HEK293T (cell line): ENCODE results near the gene HSD17B12.

Experiments used
- CTCF ChIA-PET: fragments of 350-600 bp; formaldehyde crosslinking; extraction: SDS; loops from one replicate; lab custom pipeline; 2021; ENCODE audit warnings: antibody characterized with exemption, inconsistent platforms; lab: Yijun Ruan, JAX
- POLR2A ChIA-PET: fragments of 350-600 bp; formaldehyde crosslinking; extraction: SDS; loops from one replicate; lab custom pipeline; 2020; ENCODE audit warnings: antibody characterized with exemption, inconsistent platforms; lab: Yijun Ruan, JAX
- DNase-seq: peaks from one replicate; pipeline ENCODE4 v3.0.0; 2012; ENCODE audit warnings: mixed read lengths; ENCODE audit errors: extremely low spot score
- ARNT ChIP-seq: fragments of 450-650 bp; IDR thresholded peaks from 2 replicates; pipeline ENCODE4 v1.6.1; 2017; ENCODE audit warnings: mild to moderate bottlenecking
- BHLHE40 ChIP-seq: fragments of 450-650 bp; IDR thresholded peaks from 2 replicates; pipeline ENCODE4 v1.6.1; 2016; ENCODE audit warnings: mild to moderate bottlenecking, moderate library complexity, borderline replicate concordance
- CTBP1 ChIP-seq: fragments of 450-650 bp; IDR thresholded peaks from 2 replicates; pipeline ENCODE4 v1.6.1; 2016; ENCODE audit warnings: borderline replicate concordance
- ELF4 ChIP-seq: fragments of 450-650 bp; IDR thresholded peaks from 2 replicates; pipeline ENCODE4 v1.6.1; 2017; ENCODE audit warnings: antibody characterized with exemption
- FOXA1 ChIP-seq: fragments of 450-650 bp; IDR thresholded peaks from 2 replicates; pipeline ENCODE4 v1.6.1; 2016; ENCODE audit warnings: mild to moderate bottlenecking
- FOXK2 ChIP-seq: fragments of 450-650 bp; IDR thresholded peaks from 2 replicates; pipeline ENCODE4 v1.6.1; 2016; ENCODE audit warnings: mild to moderate bottlenecking
- FOXM1 ChIP-seq: fragments of 450-650 bp; IDR thresholded peaks from 2 replicates; pipeline ENCODE4 v1.6.1; 2017; ENCODE audit warnings: mild to moderate bottlenecking, borderline replicate concordance
- HDGF ChIP-seq: fragments of 450-650 bp; IDR thresholded peaks from 2 replicates; pipeline ENCODE4 v1.6.1; 2017; ENCODE audit warnings: antibody characterized with exemption, borderline replicate concordance
- L3MBTL2 ChIP-seq: fragments of 450-650 bp; conservative IDR thresholded peaks from 2 replicates; pipeline ENCODE4 v1.6.1; 2016; ENCODE audit warnings: mild to moderate bottlenecking
- LEF1 ChIP-seq: fragments of 450-650 bp; IDR thresholded peaks from 2 replicates; pipeline ENCODE4 v1.6.1; 2017; ENCODE audit warnings: mild to moderate bottlenecking, borderline replicate concordance
- NFRKB ChIP-seq: fragments of 450-650 bp; IDR thresholded peaks from 2 replicates; pipeline ENCODE4 v1.6.1; 2016; ENCODE audit warnings: mild to moderate bottlenecking, moderate library complexity
- SP1 ChIP-seq: fragments of 450-650 bp; IDR thresholded peaks from 2 replicates; pipeline ENCODE4 v1.6.1; 2017
- SUZ12 ChIP-seq: fragments of 450-650 bp; IDR thresholded peaks from 2 replicates; pipeline ENCODE4 v1.6.1; 2016; ENCODE audit warnings: mild to moderate bottlenecking
- TARDBP ChIP-seq: fragments of 450-650 bp; IDR thresholded peaks from 2 replicates; pipeline ENCODE4 v1.6.1; 2016
- ZNF384 ChIP-seq: fragments of 450-650 bp; IDR thresholded peaks from 2 replicates; pipeline ENCODE4 v1.6.1; 2016
- TF ChIP-seq, protein P1 (sequence below): fragments of 450-650 bp; IDR thresholded peaks from 2 replicates; pipeline ENCODE4 v1.6.1; 2016

The HSD17B12 gene

DNA sequence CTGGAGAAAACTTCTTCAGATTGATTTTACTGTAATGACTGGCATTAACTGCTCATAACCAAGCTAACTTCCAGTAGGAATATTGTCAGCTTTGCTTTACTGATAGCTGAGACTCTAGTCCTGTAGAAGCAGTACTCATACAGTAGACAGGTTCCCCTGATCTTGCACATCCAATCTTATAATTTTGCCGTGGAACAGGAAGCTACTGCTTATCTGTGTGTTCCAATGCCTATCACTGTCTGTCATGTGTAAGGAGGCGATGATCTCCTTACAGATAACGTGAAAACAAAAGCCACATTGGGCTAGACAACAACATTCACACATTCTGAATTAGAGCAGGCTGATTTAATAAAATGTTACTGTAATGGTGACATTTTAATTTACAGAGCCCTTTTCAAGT lies 13.2 kb downstream of the HSD17B12 start:
- POLR2A ChIA-PET: interaction anchor here (1.0 kb wide), 1 partner anchor 14 kb away, joined by 3 read pairs; no protein-coding TSS in a partner anchor
- CTCF ChIA-PET: no interaction called here
- TF ChIP-seq ELF4 (no peak), HDGF (no peak), ARNT (no peak), SP1 (no peak), FOXA1 (no peak)
- no peak for DNase-seq

DNA sequence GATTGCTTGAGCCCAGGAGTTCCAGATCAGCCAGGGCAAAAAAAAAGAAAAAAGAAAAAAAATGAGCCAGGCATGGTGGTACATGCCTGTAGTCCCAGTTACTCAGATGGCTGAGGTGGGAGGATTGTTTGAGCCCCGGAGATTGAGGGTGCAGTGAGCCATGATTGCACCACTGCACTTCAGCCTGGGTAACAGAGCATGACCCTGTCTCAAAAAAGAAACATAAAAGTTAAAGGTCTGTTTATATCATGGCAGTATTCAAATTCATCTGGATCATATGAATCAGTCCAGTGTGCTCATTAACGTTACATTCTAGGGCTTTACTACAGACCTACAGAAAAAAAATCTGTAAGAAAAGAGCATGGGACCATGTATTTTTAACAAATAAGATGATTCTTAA lies 13.9 kb downstream of the HSD17B12 start:
- CTCF ChIA-PET: no interaction called here
- TF ChIP-seq TARDBP (no peak), CTBP1 (no peak), SP1 (no peak), ARNT (no peak), LEF1 (no peak), L3MBTL2 (no peak)
- TF ChIP-seq, protein P1, sequence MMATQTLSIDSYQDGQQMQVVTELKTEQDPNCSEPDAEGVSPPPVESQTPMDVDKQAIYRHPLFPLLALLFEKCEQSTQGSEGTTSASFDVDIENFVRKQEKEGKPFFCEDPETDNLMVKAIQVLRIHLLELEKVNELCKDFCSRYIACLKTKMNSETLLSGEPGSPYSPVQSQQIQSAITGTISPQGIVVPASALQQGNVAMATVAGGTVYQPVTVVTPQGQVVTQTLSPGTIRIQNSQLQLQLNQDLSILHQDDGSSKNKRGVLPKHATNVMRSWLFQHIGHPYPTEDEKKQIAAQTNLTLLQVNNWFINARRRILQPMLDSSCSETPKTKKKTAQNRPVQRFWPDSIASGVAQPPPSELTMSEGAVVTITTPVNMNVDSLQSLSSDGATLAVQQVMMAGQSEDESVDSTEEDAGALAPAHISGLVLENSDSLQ: no peak
- POLR2A ChIA-PET: no interaction called here
- DNase-seq: no peak

DNA sequence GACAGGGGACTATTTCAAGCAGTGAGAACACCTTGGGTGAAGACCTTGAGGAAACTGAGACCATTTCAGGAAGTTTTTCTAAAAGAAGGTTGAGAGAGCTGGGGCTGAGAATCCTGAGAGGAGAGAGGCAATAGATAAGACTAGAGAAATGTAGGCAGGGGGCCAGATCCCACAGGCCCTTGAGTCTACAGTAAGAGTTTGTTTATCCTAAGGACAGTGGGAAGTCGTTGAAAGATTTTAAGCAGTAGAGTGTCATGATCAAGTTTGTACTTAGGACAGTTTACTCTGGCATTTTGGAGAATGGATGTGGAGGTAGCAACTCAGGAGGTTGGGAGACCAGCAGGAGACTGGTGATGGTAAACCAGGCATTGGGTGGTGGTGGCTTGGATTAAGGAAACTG lies 17.1 kb downstream of the HSD17B12 start:
- TF ChIP-seq HDGF: no peak
- no peak for TF ChIP-seq ELF4
- no peak for TF ChIP-seq L3MBTL2
- no peak for TF ChIP-seq SP1
- TF ChIP-seq FOXA1: no peak
- TF ChIP-seq FOXM1: no peak
- no peak for TF ChIP-seq ZNF384
- TF ChIP-seq, protein P1: no peak
- TF ChIP-seq TARDBP: no peak
- TF ChIP-seq LEF1: no peak
- no peak for TF ChIP-seq NFRKB
- TF ChIP-seq FOXK2: no peak
- no peak for TF ChIP-seq BHLHE40
- TF ChIP-seq SUZ12: no peak
- ChIA-PET CTCF (no interaction called here), POLR2A (no interaction called here)
- DNase-seq: no peak

DNA sequence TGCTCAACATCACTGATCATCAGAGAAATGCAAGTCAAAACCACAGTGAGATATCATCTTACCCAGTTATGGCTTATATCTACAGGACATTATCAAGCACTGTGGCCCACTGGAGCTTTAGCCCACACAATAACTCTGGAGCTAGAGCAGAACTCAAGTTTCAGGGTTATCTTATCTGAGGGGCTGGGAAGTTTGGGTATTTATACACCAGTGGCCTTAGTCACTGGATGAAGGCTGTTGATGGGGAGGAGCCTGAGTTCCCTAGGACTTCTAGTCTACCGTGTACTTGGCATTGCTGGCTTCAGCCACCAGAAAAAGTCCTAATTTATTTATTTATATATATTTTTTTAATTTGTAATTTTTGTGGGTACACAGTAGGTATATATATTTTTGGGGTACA lies 19.3 kb downstream of the HSD17B12 start:
- POLR2A ChIA-PET: no interaction called here
- no peak for DNase-seq
- TF ChIP-seq TARDBP (no peak), SP1 (no peak), BHLHE40 (no peak), LEF1 (no peak), L3MBTL2 (no peak), SUZ12 (no peak), FOXA1 (no peak), ELF4 (no peak), CTBP1 (no peak), FOXM1 (no peak), FOXK2 (no peak), HDGF (no peak), NFRKB (no peak), ZNF384 (no peak)
- TF ChIP-seq, protein P1: no peak
- CTCF ChIA-PET: no interaction called here

DNA sequence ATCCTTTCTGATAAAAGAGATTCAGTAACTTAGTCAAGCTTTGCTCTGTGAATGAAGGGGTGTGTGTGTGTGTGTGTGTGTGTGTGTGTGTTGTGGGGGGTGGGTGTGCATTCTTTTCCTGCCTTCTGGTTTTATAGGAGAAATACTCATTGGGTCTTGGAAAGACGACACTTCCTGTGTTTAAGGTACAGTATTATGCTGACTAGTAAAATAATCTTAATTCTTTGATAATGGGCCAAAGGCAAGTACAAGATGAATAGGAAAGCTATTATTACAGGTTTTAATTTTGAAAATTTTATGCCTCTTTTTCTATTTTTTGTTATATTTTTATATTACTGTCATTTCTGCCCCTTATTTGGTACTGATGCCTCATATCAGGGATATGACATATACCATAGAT lies 26.1 kb downstream of the HSD17B12 start:
- DNase-seq: no peak
- CTCF ChIA-PET: interaction anchor here (0.7 kb wide), 1 partner anchor 78 kb away, joined by 5 read pairs; no protein-coding TSS in a partner anchor
- POLR2A ChIA-PET: no interaction called here
- no peak for TF ChIP-seq FOXK2
- TF ChIP-seq LEF1: no peak
- TF ChIP-seq ZNF384: no peak
- TF ChIP-seq SP1: no peak
- TF ChIP-seq CTBP1: no peak
- TF ChIP-seq TARDBP: no peak
- no peak for TF ChIP-seq ARNT
- no peak for TF ChIP-seq ELF4
- TF ChIP-seq SUZ12: no peak
- TF ChIP-seq FOXA1: no peak
- TF ChIP-seq HDGF: no peak
- no peak for TF ChIP-seq NFRKB

DNA sequence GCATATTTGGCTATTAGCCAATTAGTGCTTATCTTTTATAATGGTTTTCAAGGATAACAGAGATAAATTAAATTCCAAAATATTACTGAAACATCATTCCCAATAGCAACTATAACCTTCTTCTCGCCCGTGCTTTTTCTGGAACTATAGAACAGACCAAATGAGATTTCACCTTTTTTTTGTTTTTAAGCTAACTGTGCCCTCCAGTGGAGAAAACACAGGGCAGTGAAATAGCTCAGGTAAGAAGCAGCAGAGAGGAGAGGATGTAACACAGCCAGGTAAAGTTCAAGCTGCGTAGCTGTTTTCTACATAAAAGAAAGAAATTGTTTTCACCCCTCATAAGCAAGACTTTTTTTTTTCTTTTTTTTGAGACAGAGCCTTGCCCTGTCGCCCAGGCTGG lies 28.2 kb downstream of the HSD17B12 start:
- TF ChIP-seq, protein P1: no peak
- no peak for TF ChIP-seq FOXK2
- no peak for TF ChIP-seq HDGF
- ChIA-PET POLR2A (no interaction called here), CTCF (interaction anchor here (0.7 kb wide), 1 partner anchor 185 kb away, joined by 4 read pairs; no protein-coding TSS in a partner anchor)

More for the DNA sequence above, 28.2 kb downstream of the HSD17B12 start:
- DNase-seq: no peak
